Heart left ventricle (tissue), 16 donors: ENCODE measurements around the gene STK17A. TPM values are rescaled to one million over a fixed set of nuclear protein-coding genes. Genes with fewer than 3 reads are reported as not detected.

Source experiments
- ATAC-seq, 4 donors: fragments of 200-7000 bp; cut with Tn5 transposase; one replicate each; pipeline ENCODE4 v1.9.1; 2020 to 2022; ENCODE audit warnings: moderate library complexity in 4 of 4, mild to moderate bottlenecking in 3 of 4, moderate number of reproducible peaks in 1 of 4
- DNase-seq, 5 donors: peaks; one replicate each; pipeline ENCODE4 v3.0.0-alpha.2; 2020
- H3K27ac ChIP-seq, 12 donors: fragments of 200-600 bp; sonication (generic) in 4 of 12; one replicate each; pipeline versions ENCODE4 v1.5.0 to v1.8.0; 2016 to 2022; ENCODE audit warnings: mild to moderate bottlenecking in 2 of 12
- H3K27me3 ChIP-seq, 9 donors: fragments of 200-600 bp; sonication (generic) in 2 of 9; one replicate each; pipeline versions ENCODE4 v1.5.1 to v1.8.0; 2016 to 2022; ENCODE audit warnings: mild to moderate bottlenecking in 3 of 9
- H3K36me3 ChIP-seq, 9 donors: fragments of 200-600 bp; sonication (generic) in 2 of 9; one replicate each; pipeline versions ENCODE4 v1.5.0 to v1.8.0; 2018 to 2022; ENCODE audit warnings: mild to moderate bottlenecking in 2 of 9
- H3K4me1 ChIP-seq, 12 donors: fragments of 200-600 bp; sonication (generic) in 4 of 12; one replicate each; pipeline versions ENCODE4 v1.5.0 to v1.8.0; 2016 to 2022; ENCODE audit warnings: mild to moderate bottlenecking in 3 of 12
- H3K4me3 ChIP-seq, 12 donors: fragments of 200-600 bp; sonication (generic) in 4 of 12; one replicate each; pipeline versions ENCODE4 v1.5.0 to v1.8.0; 2017 to 2022; ENCODE audit warnings: mild to moderate bottlenecking in 9 of 12, moderate library complexity in 4 of 12
- H3K9me3 ChIP-seq, 12 donors: fragments of 200-600 bp; sonication (generic) in 4 of 12; one replicate each; pipeline versions ENCODE4 v1.5.0 to v1.8.0; 2016 to 2022; ENCODE audit warnings: mild to moderate bottlenecking in 1 of 12
- CTCF ChIP-seq, 12 donors: fragments of 200-600 bp; sonication (generic) in 4 of 12; IDR thresholded peaks; one replicate each; pipeline versions ENCODE4 v1.5.0 to v1.8.0; 2018 to 2022; ENCODE audit warnings: antibody characterized with exemption in 12 of 12, mild to moderate bottlenecking in 5 of 12
- POLR2A ChIP-seq, 2 donors: fragments of 450-650 bp; IDR thresholded peaks; one replicate each; pipeline ENCODE4 v1.6.1; 2017; ENCODE audit warnings: antibody characterized with exemption in 2 of 2, mild to moderate bottlenecking in 2 of 2, moderate library complexity in 2 of 2
- WGBS, 4 donors: extraction: QIAGEN DNeasy Blood & Tissue Kit in 2 of 4; methylation state at CpG; one replicate each; pipeline versions ENCODE4 v1.1.5 to v1.1.7; 2013 to 2018; 5-methylcytosine and 5-hydroxymethylcytosine counted together
- intact Hi-C, 10 donors: fragments of 100-400 bp; cut with DNase I; formaldehyde crosslinking; loops; one replicate each; pipeline versions ENCODE4 v1.11.1 to v1.14.2; 2022
- polyA plus RNA-seq, 2 donors: library from polyadenylated mRNA; stranded (reverse); fragments of 200-250 nt; gene quantifications; one replicate each; pipeline ENCODE4 v1.2.3, GENCODE V29; 2013
- total RNA-seq, 9 donors: library from RNA; depleted of rRNA in 2 of 9; stranded (reverse); fragments of >200 nt in 2 of 9; fragmentation: NEBNext Ultra II Directional in 3 of 9; extraction: Animal tissue kit (Norgen Biotek cat#: 25700) in 3 of 9; gene quantifications; one replicate each; pipeline versions ENCODE4 v1.1.0 to v1.2.4, GENCODE V29; 2016 to 2023
- donor health status: ischemic (EF 13 %, LVEDD 7.1; RV severe dilation, severe dysfunction).
- donor health status: healthy with polysubstance abuse.
- donor health status: DM: no; HTN: yes; CAD: no.
- donor health status: DM: no; HTN: no; CAD: no.
- donor health status: ischemic (EF 25% LVEDD 6.9; RV normal size, moderate dysfunction).
- donor health status: ischemic (EF 25% LVEDD 5.7; RV mildly dilated, moderate dysfunction).
- donor health status: healthy.
- donor health status: DM: yes; HTN: yes; CAD: no.
- donor health status: ischemic (EF 35%, LVEDD 5.7; RV mildly dilated, moderate dysfunction).
- donor health status: nonischemic (EF 11% LVEDD 7.7; RV severe dilation, severe dysfunction).
- donor health status: DM: yes; HTN: yes; CAD: no.
- donor health status: PGD.
- donor health status: ischemic (EF 29% LVEDD 5.4; RV normal size, mild dysfunction).
- donor health status: nonischemic (EF 23%, LVEDD 6.1; RV moderate dilation, normal function).

STK17A gene
- total and polyA plus RNA-seq, 11 donors, result 11.9 to 43.9 (median 25.1) TPM

GRCh38 chr7:43609097-43609496 is 26.2 kb downstream of the STK17A start:
- ATAC-seq, result no peak
- H3K27ac ChIP-seq, result no peak overlapping the region
- 95 to 100% (median 97%) methylated on average over 2 of the region's 2 CpGs for WGBS, 4 donors

GRCh38 chr7:43612128-43612527 is 29.2 kb downstream of the STK17A start:
- WGBS, 4 donors, result 80 to 86% (median 83%) methylated on average over 5 of the region's 5 CpGs
- intact Hi-C loops, result no loop called here
- DNase-seq, result no peak
- H3K27ac ChIP-seq, result peak overlapping the region in 6 of 12 donors; percentile 11 to 62 (median 30)
- TF ChIP-seq POLR2A (IDR thresholded peaks at IDR 0.05) (no peak), CTCF (IDR thresholded peaks at IDR 0.05) (no peak)
- no peak overlapping the region for H3K4me3 ChIP-seq
- H3K4me1 ChIP-seq, result peaks cover 0 to 33% (median 12%) of the 10 kb centered on the region in 12 donors
- peaks cover 0 to 66% (median 20%) of the 10 kb centered on the region in 9 donors for H3K36me3 ChIP-seq
- H3K9me3 ChIP-seq, result no peaks in the 10 kb centered on the region
- H3K27me3 ChIP-seq, result no peaks in the 10 kb centered on the region
- peak in 1 of 4 donors; percentile 28 for ATAC-seq

More at GRCh38 chr7:43609097-43609496, 26.2 kb downstream of the STK17A start:
- no peak for TF ChIP-seq CTCF (IDR thresholded peaks at IDR 0.05)
- no peak for TF ChIP-seq POLR2A (IDR thresholded peaks at IDR 0.05)
- intact Hi-C loops, result no loop called here
- Histone ChIP-seq H3K4me1 (peaks cover 0 to 39% (median 12%) of the 10 kb centered on the region in 12 donors), H3K36me3 (peaks cover 0 to 51% (median 16%) of the 10 kb centered on the region in 9 donors), H3K9me3 (no peaks in the 10 kb centered on the region), H3K4me3 (no peak overlapping the region), H3K27me3 (no peaks in the 10 kb centered on the region)
- DNase-seq, result no peak

GRCh38 chr7:43612599-43613589 is 30.0 kb downstream of the STK17A start:
- peak overlapping the region in 4 of 12 donors; percentile 15 to 62 (median 33) for H3K27ac ChIP-seq
- H3K4me1 ChIP-seq, result peaks cover 0 to 37% (median 14%) of the 10 kb centered on the region in 12 donors
- intact Hi-C loops, result no loop called here
- no peak overlapping the region for H3K4me3 ChIP-seq
- DNase-seq (no peak), ATAC-seq (peak in 2 of 4 donors; percentile 42 to 57)
- peaks cover 0 to 73% (median 20%) of the 10 kb centered on the region in 9 donors for H3K36me3 ChIP-seq
- TF ChIP-seq POLR2A (IDR thresholded peaks at IDR 0.05) (no peak), CTCF (IDR thresholded peaks at IDR 0.05) (no peak)
- no peaks in the 10 kb centered on the region for H3K27me3 ChIP-seq
- H3K9me3 ChIP-seq, result no peaks in the 10 kb centered on the region
- WGBS, 4 donors, result 62 to 83% (median 68%) methylated on average over 3 of the region's 3 CpGs

GRCh38 chr7:43615558-43616145 is 32.7 kb downstream of the STK17A start:
- ATAC-seq (no peak), DNase-seq (no peak)
- Histone ChIP-seq H3K4me1 (peaks cover 0 to 37% (median 16%) of the 10 kb centered on the region in 12 donors), H3K27ac (peak overlapping the region in 1 of 12 donors; percentile 30), H3K9me3 (no peaks in the 10 kb centered on the region), H3K27me3 (no peaks in the 10 kb centered on the region), H3K36me3 (peaks cover 0 to 70% (median 12%) of the 10 kb centered on the region in 9 donors), H3K4me3 (no peak overlapping the region)
- intact Hi-C loops, result no loop called here
- 61 to 79% (median 74%) methylated on average over 7 of the region's 7 CpGs for WGBS, 4 donors
- TF ChIP-seq POLR2A (IDR thresholded peaks at IDR 0.05) (no peak), CTCF (IDR thresholded peaks at IDR 0.05) (no peak)
